Lower lobe of right lung (tissue), 2 donors: ENCODE measurements around the gene KIF13A. TPM values are rescaled to one million over a fixed set of nuclear protein-coding genes. Genes with fewer than 3 reads are reported as not detected.

Experiments
- ATAC-seq, 2 donors: fragments of 200-7000 bp; cut with Tn5 transposase; one replicate each; pipeline ENCODE4 v1.9.1; 2020 to 2022; ENCODE audit warnings: mild to moderate bottlenecking in 2 of 2, moderate library complexity in 2 of 2
- DNase-seq: peaks from one replicate; pipeline ENCODE4 v3.0.0-alpha.2; 2020
- H3K27ac ChIP-seq: fragments of 200-600 bp; one replicate; pipeline ENCODE4 v1.8.0; 2022
- H3K27me3 ChIP-seq: fragments of 200-600 bp; one replicate; pipeline ENCODE4 v1.8.0; 2022; ENCODE audit warnings: low read depth
- H3K36me3 ChIP-seq: fragments of 200-600 bp; one replicate; pipeline ENCODE4 v1.8.0; 2022; ENCODE audit warnings: mild to moderate bottlenecking
- H3K4me1 ChIP-seq: fragments of 200-600 bp; one replicate; pipeline ENCODE4 v1.8.0; 2022
- H3K4me3 ChIP-seq: fragments of 200-600 bp; one replicate; pipeline ENCODE4 v1.8.0; 2022; ENCODE audit warnings: mild to moderate bottlenecking
- H3K9me3 ChIP-seq: fragments of 200-600 bp; one replicate; pipeline ENCODE4 v1.8.0; 2022
- intact Hi-C: fragments of 100-400 bp; cut with DNase I; formaldehyde crosslinking; loops from one replicate; pipeline ENCODE4 v1.11.0; 2022
- total RNA-seq: library from RNA; stranded (reverse); fragmentation: NEBNext Ultra II Directional; extraction: Animal tissue kit (Norgen Biotek cat#: 25700); gene quantifications from one replicate; pipeline ENCODE4 v1.2.1, GENCODE V29; 2021
- TF ChIP-seq, protein P1 (sequence below): fragments of 200-600 bp; IDR thresholded peaks from one replicate; pipeline ENCODE4 v1.8.0; 2022; ENCODE audit warnings: antibody characterized with exemption, mild to moderate bottlenecking
- donor health status: DM: no; HTN: yes; CAD: no; lungs with severe emphysema.

The KIF13A gene
- total RNA-seq, 1 donor from 2014 or later = 55.2 TPM

DNA sequence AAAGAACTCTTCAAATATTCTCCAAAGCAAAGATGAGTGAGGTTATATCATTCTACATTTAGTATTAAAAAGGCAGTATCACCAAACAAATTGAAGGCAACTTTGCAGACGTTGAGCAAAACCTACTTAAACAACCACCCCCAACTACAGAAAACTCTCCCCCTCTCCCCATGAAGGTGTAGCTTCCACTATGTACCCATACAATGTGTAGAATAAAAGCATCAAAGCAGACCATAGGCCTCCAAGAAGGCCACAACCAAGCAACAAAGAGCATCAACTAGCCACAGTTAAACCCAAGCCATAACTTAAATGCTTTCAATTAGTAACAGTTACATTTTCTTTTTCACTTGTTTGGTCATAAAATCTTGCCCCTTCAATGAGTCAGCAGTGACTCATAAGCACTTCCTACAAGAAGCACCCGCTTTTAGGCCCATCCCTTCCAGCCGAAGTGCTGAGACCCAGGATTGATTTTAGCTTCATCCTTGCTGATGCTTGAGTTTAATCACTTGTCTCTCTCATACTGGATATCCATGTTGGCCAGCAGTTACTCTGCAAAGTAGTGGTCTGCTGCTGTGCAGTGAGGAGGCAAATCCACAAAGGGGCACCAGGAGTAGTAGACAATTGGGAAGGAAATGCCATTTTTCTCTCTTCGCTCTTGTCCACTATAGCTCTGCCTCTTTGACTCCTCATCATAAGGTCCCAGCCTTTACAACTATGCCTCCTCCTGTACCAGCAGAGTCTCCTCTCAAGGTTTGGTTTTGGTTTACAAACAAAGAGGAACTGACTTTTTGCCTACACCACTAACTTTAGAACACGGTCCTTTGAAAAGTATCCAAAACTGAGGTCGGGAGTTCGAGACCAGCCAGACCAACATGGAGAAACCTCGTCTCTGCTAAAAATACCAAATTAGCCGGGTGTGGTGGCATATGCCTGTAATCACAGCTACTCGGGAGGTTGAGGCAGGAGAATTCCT, 272.3 kb downstream of the KIF13A start:
- H3K27me3 ChIP-seq = no peaks in the 10 kb centered on the region
- no peak overlapping the region for H3K4me3 ChIP-seq
- ATAC-seq (peak; percentile 40 to 43), DNase-seq (no peak)
- TF ChIP-seq, protein P1, sequence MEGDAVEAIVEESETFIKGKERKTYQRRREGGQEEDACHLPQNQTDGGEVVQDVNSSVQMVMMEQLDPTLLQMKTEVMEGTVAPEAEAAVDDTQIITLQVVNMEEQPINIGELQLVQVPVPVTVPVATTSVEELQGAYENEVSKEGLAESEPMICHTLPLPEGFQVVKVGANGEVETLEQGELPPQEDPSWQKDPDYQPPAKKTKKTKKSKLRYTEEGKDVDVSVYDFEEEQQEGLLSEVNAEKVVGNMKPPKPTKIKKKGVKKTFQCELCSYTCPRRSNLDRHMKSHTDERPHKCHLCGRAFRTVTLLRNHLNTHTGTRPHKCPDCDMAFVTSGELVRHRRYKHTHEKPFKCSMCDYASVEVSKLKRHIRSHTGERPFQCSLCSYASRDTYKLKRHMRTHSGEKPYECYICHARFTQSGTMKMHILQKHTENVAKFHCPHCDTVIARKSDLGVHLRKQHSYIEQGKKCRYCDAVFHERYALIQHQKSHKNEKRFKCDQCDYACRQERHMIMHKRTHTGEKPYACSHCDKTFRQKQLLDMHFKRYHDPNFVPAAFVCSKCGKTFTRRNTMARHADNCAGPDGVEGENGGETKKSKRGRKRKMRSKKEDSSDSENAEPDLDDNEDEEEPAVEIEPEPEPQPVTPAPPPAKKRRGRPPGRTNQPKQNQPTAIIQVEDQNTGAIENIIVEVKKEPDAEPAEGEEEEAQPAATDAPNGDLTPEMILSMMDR = no peak
- intact Hi-C loops = no loop called here
- no peaks in the 10 kb centered on the region for H3K4me1 ChIP-seq
- no peaks in the 10 kb centered on the region for H3K9me3 ChIP-seq
- no peak overlapping the region for H3K27ac ChIP-seq
- no peaks in the 10 kb centered on the region for H3K36me3 ChIP-seq

DNA sequence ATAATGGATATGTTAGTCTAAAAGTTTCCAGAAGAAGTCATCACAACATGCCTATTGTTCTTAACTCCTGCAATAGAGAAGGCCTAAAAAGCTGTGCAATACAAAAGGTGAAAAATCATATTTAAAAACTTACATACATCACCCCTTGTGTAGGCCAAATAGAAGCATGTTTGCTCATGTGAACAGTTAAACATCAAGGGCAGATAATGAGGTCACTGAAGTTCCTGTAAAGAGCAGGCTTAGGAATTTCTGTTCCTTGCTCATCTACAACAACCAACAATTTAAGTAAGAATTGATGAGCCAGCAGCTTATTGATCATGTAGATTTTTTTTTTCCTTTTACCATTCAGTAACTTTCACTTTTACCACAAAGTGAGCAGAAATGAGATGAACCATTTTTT, 273.3 kb downstream of the KIF13A start:
- H3K4me3 ChIP-seq = no peak overlapping the region
- no peak overlapping the region for H3K27ac ChIP-seq
- H3K4me1 ChIP-seq = no peaks in the 10 kb centered on the region
- TF ChIP-seq, protein P1 = no peak
- H3K36me3 ChIP-seq = no peaks in the 10 kb centered on the region
- H3K27me3 ChIP-seq = no peaks in the 10 kb centered on the region
- DNase-seq = no peak
- intact Hi-C loops = no loop called here
- H3K9me3 ChIP-seq = no peaks in the 10 kb centered on the region
- ATAC-seq = no peak

DNA sequence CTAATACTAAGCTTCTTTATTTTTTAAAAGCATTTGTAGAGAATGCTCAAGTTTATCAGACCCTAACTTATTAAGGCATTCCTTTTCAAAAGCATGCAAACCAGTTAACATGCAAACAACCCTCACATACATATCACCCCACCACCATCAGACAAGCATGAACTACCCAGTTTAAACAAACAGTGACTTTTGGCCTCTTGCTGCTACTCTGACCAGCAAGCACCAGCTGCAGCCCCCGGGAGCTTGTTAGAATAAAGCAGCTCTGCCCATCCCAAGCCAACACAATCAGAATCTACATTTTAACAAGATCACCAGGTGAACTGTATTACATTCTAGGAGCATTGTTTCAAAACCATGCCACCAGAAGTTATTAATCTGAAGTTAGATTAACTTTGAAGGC, 274.9 kb downstream of the KIF13A start:
- intact Hi-C loops = no loop called here

DNA sequence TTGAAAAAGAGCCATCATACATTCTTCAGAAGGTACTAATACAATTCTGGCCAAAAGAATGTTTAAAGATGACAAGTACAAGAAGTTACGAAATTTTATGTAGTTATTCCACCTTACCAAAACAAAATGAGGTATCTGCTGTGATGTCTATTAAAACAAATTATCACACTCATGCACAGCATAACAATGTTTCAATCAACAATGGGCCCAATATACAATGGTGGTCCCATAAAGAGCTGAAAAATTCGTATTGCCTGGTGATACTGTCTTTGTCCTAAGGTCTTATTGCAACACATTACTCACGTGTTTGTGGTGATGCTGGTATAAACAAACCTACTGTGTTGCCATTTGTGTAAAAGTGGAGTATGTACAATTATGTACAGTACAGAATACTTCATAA, 277.1 kb downstream of the KIF13A start:
- no peak for DNase-seq
- no peaks in the 10 kb centered on the region for H3K9me3 ChIP-seq
- peaks cover 5% of the 10 kb centered on the region for H3K4me1 ChIP-seq
- intact Hi-C loops = no loop called here
- ATAC-seq = no peak
- no peaks in the 10 kb centered on the region for H3K27me3 ChIP-seq
- no peaks in the 10 kb centered on the region for H3K36me3 ChIP-seq
- no peak overlapping the region for H3K4me3 ChIP-seq
- TF ChIP-seq, protein P1 = no peak
- no peak overlapping the region for H3K27ac ChIP-seq

More for the DNA sequence above, 274.9 kb downstream of the KIF13A start:
- DNase-seq (no peak), ATAC-seq (no peak)
- TF ChIP-seq, protein P1 = no peak
- no peaks in the 10 kb centered on the region for H3K27me3 ChIP-seq
- H3K27ac ChIP-seq = no peak overlapping the region
- no peaks in the 10 kb centered on the region for H3K36me3 ChIP-seq
- H3K9me3 ChIP-seq = no peaks in the 10 kb centered on the region
- no peaks in the 10 kb centered on the region for H3K4me1 ChIP-seq
- H3K4me3 ChIP-seq = no peak overlapping the region

DNA sequence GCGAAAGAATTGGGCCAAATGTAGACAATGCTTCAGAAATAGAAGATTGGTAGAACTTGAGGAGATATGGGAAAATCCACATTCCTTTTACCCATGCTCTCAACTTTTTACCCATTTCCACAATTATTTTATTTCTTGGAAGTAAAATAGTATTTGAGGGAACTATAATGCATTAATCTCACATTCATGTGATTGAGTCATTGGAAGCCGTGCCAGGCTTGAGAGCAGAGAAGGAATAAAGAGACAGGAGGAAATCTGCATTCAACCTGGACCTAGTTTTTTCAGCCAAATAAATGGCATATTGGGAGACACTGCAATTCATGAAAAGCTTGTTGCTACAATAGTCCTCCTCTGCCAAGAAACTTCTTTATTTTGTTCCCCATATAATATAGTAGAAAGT, 278.0 kb downstream of the KIF13A start:
- peaks cover 13% of the 10 kb centered on the region for H3K4me1 ChIP-seq
- no peak for ATAC-seq
- intact Hi-C loops = no loop called here

More for the DNA sequence above, 278.0 kb downstream of the KIF13A start:
- no peak overlapping the region for H3K27ac ChIP-seq
- no peak overlapping the region for H3K4me3 ChIP-seq
- no peaks in the 10 kb centered on the region for H3K27me3 ChIP-seq
- DNase-seq = no peak
- TF ChIP-seq, protein P1 = no peak
- H3K36me3 ChIP-seq = no peaks in the 10 kb centered on the region
- H3K9me3 ChIP-seq = no peaks in the 10 kb centered on the region

Other genes with a start within 250 kb of the KIF13A start
- gene NHLRC1, start 135.0 kb upstream of the KIF13A start, total RNA-seq = 2.4 TPM
- 14.0 TPM for gene TPMT, start 167.4 kb upstream of the KIF13A start, total RNA-seq
- gene KDM1B, start 167.8 kb upstream of the KIF13A start, total RNA-seq = 26.0 TPM